Activated gamma-delta T cell treated with anti-CD3 and anti-CD28 coated beads, Interleukin-2, amount 50 U/mL, for 16 hours (primary cell): ENCODE data around the gene TIMD4.
"Not testable (repeated sequence)": the region's sequence is repeated elsewhere in the genome, so short reads cannot be mapped to it uniquely, and the experiment has no call there.

ENCODE experiments used
- DNase-seq: peaks from one replicate; pipeline ENCODE4 v3.0.0-alpha.2; 2020; ENCODE audit warnings: low read depth

The TIMD4 gene

DNA sequence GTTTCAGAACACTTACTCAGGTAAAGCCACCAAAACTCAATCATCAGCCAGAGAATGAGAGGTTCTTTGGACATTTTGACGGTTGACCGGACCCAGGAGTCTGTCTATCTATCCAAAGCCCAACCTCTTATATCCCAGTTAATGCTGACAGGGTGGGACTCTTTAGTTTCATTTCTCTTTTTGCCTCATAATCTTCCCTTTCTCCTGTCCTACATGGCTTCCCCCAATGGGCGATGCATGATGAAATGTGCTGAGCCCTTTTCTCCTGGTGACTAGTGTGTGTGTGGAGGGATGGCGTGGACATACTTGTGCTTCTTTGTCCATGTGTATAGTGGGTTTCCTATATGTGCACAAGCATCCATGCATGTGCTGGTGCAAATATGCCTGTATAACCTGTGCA lies at the start of gene TIMD4:
TSS of gene TIMD4 (minus strand) at position 102 of the 400 bp plus-strand sequence. CDS start at position 74, 28 bp downstream.
- no peak for DNase-seq

- DNase-seq: no peak
These were observed 43.2 kb upstream of the TIMD4 start for GRCh38 chr5:157006262-157006661.

GRCh38 chr5:157004893-157005551 lies 42.0 kb upstream of the TIMD4 start:
- DNase-seq: no peak

- DNase-seq: no peak
These were observed 28.7 kb upstream of the TIMD4 start for GRCh38 chr5:156991714-156992113.

GRCh38 chr5:156984064-156984463 lies 21.0 kb upstream of the TIMD4 start:
- no peak for DNase-seq

DNA sequence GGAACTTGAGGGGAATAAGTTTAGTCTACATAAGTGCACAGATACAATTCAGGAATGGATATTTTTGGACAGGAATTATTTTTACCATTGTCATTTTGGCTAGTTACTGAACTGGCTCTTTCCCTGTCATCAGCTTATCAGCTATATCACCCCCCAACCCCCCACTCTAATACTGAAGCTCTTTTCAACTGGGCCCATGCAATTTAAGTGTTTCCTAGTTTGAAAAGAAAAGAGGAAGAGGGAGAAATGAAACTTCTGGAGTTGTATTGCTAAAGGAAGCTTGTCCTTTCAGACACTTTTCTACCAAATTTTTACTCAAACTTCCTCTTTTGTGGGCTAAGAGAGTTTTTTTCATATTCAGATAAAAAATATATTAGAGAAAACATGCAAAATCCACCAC lies 18.5 kb upstream of the TIMD4 start:
- no peak for DNase-seq

DNA sequence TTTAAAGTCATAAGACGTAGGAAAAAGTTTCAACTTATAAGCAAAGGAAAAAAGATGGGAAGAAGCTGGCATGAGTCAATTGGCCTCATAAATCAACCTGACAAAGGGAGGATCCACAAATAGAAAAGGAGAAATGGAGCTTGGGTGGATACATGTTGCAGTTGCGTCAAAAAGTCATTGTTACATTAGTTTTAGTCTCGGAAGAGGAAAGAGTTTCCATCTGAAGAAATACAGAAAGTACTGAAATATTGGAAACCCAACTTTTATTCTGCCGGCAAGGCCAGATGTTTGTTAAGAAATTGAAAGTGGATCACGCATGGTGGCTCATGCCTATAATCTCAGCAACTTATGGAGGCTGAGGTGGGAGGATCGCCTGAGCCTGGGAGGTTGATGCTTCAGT lies 11.3 kb upstream of the TIMD4 start:
- DNase-seq: no peak

DNA sequence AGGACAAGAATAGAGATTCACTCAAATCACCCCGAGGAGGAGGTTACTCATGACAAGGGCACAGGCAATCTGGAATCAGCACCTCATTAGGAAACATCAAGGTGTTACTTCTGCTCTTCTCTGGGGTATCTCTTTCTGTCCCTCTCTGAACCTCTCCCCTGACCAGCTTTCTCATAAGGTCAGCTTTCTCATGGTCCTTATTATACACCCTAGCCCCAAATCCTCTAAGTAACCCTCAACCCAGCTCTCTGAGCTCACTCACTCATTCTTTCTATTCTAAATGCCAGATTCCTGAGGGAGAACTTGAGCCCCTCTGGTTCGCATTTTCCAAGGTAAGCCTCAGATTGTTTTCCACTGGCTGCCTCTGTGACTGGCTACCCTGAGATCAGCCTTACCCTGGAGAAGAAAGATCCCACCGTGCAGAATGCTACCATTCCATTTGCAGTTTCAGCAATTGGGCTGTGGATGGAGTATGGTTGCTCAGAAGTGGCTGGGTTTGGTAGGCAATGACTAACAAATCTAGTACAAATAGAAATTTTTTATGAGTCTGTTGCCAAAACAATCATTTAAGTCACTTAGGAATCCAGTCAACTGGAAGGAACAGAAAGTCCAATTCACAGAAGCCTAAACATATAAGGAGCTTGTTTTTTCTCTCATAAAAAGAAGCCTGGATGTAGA lies 9.0 kb upstream of the TIMD4 start:
- DNase-seq: no peak

GRCh38 chr5:156971415-156971814 lies 8.4 kb upstream of the TIMD4 start:
- no peak for DNase-seq

- not testable (repeated sequence) for DNase-seq
These were observed 4.4 kb upstream of the TIMD4 start for GRCh38 chr5:156967386-156967785.

DNA sequence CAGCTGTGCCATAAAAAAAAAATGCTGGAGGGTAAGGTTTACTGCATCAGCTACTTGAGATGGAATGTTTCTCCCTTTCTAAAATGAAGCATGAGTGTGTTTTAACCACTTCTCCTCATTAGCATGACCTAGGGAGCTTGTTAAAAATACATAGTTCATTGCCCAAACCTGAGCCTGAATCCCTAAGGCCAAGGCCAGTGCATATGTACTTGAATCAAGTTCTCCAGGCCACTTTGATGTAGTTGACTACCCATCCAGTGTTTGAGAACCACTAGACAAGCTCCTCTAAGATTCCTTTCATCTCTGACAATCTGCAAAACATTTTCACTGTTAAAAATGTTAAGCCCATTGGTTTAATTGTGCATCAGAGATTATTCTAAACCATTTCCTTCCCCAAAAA lies 6.7 kb downstream of the TIMD4 start:
- DNase-seq: no peak

DNA sequence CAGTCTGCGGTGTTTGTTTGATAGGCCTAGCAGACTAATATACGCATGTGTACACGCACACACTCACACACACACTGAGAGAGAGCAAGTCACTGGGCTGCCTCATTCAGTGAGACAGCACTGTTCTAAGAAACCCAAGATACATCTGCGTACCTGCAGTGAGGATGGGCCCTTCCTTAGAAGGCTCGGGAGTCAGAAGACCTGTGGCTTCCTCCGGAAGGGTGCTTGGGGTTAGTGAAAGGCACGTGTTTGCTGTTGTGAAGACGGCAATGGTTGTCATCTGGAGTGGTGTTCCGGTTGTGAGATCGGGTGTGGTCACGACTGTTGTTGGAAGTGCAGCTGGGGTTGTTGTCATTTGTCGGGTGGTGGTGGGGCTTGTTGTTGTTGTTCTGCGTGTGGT lies 11.7 kb downstream of the TIMD4 start:
- DNase-seq: no peak

- no peak for DNase-seq
These were observed 12.3 kb downstream of the TIMD4 start for GRCh38 chr5:156950716-156951115.

- DNase-seq: no peak
These were observed 13.6 kb downstream of the TIMD4 start for GRCh38 chr5:156949424-156949823.

- DNase-seq: no peak
These were observed 15.1 kb downstream of the TIMD4 start for GRCh38 chr5:156947925-156948324.

DNA sequence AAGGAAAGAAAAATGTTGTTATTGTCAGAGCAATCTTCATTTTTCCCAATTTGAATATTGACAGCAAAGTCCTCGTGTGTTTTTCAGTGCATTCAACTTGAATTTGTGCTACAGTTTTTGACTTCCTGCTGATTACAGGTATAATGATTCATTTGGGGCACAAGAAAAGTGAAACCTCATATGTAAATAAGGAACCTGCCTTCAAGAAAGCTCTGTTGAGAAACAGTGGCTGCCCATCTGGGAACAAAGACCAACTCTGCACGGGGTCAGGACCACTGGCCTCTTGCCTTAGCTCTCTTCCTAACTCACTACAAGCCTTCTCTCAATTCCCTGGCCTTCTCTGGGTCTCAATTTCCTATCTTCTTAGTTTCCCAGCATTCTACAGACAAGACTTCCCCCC lies 21.0 kb downstream of the TIMD4 start:
- DNase-seq: no peak

- DNase-seq: not testable (repeated sequence)
These were observed 22.6 kb downstream of the TIMD4 start for GRCh38 chr5:156940462-156940861.

- no peak for DNase-seq
These were observed 26.1 kb downstream of the TIMD4 start for GRCh38 chr5:156936972-156937371.

- DNase-seq: peak; percentile 22
These were observed 28.4 kb downstream of the TIMD4 start for GRCh38 chr5:156934450-156935211.

DNA sequence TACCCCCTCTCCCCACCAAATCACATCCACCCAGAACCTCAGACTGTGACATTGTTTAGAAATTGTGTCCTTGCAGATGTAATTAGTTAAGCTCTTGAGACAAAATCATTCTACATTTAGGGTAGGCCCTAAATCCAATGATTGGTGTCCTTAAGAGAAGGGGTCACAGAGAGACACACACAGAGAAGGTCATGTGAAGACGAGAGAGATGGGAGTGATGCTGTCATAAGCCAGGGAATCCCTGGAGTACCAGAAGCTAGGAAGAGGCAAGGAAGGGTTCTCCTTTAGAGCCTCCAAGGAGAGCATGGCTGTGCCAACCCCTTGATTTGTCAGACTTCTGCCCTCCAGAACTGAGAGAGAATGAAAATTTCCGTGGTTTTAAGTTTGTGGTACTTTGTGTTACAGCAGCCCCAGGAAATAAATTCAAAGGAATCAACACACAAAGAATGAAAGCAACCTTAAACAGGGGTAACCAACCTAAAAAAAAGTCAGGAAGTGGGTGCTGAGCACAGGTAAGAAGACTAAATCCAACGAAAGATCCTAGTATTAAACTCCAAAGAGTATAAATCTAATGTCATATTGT lies 33.6 kb downstream of the TIMD4 start:
- DNase-seq: no peak

- DNase-seq: no peak
These were observed 35.5 kb downstream of the TIMD4 start for GRCh38 chr5:156927545-156927944.

DNA sequence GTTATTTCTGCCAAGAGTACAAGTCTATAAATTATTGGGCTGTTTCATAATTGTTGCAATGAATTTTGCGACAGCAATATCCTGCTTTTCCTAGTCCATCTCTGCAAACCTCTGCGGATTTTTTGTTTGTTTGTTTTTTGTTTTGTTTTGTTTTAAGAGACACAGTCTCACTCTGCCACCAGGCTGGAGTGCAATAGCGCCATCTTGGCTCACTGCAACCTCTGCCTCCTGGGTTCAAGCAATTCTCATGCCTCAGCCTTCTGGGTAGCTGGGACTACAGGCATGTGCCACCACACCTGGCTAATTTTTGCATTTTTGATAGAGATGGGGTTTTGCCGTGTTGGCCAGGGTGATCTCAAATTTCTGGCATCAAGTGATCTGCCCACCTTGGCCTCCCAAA lies 37.3 kb downstream of the TIMD4 start:
- DNase-seq: not testable (repeated sequence)
